HG02884 (cell line): ENCODE data around the gene AFMID.
"Not testable (repeated sequence)": the region's sequence is repeated elsewhere in the genome, so short reads cannot be mapped to it uniquely, and the experiment has no call there.

ENCODE experiments used
- ATAC-seq: cut with Tn5 transposase; IDR thresholded peaks from one replicate; pipeline ENCODE4 v1.9.1; 2021; ENCODE audit warnings: mild to moderate bottlenecking, moderate library complexity; ENCODE audit not compliant: unreplicated experiment

Gene AFMID

DNA sequence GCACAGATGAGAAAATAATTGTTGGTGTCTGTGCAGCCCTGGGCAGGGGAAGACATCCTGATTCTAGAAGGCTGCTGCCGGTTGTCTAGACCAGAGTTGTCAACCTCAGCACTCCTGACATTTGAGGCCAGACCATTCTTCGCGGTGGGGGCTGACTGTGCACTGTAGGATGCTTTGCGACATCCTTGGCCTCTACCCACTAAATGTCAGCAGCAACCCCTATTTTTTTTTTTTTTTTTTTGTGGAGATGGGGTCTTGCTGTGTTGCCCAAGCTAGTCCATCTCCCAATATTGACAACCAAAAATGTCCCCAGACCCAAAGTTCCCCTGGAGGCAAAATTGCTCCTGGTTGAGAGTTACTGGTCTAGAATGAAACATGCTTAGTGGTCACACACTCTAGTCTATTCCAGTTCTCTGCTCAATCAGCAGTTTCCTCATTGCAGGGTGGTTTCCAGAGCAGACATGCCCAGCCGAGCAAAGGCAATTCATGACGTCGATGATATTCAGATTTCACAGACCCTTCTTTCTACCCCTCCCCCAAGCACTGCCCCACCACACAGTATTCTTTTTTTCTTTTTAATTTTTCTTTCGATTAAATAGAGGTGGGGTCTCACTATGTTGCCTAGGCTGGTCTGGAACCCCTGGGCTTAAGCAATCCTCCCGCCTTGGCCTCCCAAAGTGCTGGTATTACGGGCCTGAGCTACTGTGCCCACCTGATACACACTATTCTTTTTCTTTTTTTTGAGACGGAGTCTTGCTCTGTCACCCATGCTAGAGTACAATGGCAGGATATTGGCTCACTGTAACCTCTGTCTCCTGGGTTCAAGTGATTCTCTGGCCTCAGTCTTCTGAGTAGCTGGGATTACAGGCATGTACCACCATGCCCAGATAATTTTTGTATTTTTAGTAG lies 32.0 kb upstream of the AFMID start:
- peak; percentile 40 for ATAC-seq

DNA sequence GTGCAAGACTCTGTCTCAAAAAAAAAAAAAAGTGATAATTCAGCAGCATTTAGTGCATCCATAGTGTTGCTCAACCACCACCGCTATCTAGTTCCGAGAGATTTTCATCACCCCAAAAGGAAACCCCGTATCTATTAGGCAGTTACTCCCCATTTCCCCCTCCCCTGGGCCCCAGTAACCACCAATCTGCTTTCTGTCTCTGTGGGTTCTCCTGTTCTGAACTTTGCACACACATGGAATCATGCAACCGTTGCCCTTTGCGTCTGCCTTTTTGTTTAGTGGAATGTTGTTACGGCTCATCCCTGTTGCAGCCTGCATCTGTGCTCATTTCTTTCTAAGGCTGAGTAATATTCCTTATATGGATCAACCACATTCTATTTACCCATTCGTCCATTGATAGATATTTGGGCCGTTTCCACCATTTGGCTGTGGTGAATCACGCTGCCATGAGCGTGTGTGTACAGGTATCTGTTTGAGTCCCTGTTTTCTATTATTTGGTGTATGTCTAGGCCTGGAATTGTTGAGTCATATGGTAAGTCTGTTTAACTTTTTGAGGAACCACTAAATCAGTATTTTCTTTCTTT lies 27.5 kb upstream of the AFMID start:
- peak; percentile 49 for ATAC-seq

DNA sequence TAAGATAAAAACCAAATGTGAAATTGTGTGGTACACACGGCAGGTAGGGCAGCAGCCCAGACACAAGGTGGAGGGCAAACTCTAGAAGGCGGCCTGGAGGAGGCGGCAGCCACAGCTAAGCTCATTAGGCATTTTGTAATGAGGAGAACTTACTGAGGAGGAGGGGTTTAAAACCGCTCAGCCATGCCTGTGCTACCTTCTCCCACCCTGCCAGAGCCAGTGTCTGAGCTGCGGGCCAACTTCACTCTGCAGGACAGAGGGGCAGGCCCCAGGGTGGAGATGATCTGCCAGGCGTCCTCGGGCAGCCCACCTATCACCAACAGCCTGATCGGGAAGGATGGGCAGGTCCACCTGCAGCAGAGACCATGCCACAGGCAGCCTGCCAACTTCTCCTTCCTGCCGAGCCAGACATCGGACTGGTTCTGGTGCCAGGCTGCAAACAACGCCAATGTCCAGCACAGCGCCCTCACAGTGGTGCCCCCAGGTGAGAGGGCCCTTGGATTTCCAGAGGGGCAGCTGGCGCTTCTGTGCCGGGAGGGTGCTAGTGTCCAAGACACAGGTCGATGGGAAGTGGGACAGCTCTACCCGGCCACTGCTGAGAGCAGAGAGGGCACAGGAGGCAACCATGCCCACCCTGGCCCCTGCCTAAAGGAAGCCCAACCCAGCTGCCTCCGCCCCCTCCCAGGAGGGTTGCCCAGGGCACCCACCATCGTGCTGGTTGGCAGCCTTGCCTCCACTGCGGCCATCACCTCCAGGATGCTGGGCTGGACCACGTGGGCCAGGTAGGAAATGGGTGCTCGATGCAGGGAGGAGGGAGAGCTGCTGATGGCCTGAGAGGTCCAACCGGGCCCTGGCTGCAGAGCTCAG lies 23.0 kb upstream of the AFMID start:
- no peak for ATAC-seq

DNA sequence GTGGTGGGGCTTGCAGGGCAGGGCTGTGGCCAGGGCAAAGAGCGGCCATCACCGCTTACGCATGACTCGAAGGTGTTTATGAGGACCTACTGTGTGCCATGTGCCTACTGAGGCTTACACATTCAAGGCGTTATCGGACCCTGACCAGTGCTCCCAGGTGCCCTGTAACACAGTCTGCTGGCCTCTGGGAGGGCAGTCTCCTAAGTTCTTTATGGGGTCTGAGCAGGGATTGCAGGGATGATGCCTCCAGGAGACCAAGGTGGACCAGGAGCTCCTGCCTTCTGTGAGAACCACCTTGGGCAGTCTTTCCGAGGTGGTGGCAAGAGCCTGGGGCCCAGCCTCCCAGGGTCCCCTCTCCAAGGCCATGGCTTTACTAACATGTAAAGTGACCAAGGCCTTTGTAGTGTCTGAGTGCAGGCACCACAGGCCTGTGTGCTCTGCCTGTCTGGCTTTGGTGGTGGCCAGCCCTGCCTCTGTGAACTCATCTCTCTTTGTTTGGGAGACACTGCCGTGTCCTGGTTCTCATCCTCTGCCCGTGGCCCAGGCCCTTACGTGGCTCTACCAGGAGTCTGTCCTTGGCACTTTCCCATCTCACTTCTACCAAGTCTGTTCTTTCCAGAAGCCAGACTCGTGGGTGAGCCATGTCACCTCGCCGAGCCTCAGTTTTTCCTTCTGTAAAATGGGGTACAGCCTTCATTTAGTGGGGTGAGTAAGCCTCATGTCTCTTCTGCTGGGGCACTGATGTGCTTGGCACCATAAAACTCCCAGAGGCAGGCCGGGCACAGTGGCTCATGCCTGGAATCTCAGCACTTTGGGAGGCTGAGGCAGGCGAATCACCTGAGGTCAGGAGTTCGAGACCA lies 22.2 kb upstream of the AFMID start:
- ATAC-seq: no peak

DNA sequence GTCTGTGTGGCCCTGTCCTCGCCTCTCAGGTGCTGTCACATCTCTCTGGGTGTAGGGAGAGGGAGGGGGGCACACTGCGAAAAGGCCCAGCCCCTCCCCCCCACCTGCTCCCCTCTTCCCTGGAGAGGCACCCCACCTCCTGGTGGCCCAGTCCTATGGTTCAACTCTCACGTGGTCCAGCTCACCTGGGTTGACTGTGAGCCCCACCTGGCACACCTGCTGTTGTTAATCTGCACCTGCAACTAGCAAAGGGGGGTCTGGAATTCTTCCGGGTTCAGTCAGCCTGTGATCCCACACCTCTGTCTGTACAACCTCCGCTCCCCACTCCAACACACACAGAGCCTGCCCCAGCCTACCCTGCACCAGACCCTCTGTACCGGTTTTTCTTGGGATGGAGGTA lies 20.7 kb upstream of the AFMID start:
- no peak for ATAC-seq

DNA sequence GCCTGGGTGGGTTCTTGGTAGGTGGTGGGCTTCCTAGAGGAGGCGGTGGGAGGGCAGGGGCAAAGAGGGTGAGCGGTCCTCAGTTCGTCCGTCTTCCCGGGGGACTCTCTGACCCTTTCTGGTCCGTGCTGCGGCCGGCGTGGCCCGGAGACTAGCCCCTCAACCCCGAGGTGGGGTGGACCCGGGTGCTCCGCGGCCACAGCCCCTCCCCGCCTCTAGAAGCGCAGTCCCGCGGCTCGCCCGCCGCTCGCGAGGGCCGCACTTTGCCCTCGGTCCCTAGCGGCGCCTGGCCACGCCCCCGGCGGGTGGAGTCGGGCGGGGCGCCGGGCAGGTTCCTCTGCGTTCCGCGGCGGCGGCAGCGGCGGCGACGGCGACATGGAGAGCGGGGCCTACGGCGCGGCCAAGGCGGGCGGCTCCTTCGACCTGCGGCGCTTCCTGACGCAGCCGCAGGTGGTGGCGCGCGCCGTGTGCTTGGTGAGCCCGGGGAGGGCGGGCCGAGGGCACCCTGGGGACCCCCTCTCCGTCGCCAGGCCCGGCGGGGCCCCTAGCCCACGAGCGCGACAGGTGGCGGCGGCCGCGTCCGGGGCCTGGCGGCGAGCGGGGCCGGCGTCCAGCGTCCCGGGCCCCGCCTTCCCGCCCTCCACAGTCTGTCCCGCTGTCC lies 18.8 kb upstream of the AFMID start, which contains the start of gene SYNGR2:
TSS of gene SYNGR2 (plus strand) at position 340 of the 661 bp plus-strand sequence. CDS start at position 376, 36 bp downstream.
- no peak for ATAC-seq

DNA sequence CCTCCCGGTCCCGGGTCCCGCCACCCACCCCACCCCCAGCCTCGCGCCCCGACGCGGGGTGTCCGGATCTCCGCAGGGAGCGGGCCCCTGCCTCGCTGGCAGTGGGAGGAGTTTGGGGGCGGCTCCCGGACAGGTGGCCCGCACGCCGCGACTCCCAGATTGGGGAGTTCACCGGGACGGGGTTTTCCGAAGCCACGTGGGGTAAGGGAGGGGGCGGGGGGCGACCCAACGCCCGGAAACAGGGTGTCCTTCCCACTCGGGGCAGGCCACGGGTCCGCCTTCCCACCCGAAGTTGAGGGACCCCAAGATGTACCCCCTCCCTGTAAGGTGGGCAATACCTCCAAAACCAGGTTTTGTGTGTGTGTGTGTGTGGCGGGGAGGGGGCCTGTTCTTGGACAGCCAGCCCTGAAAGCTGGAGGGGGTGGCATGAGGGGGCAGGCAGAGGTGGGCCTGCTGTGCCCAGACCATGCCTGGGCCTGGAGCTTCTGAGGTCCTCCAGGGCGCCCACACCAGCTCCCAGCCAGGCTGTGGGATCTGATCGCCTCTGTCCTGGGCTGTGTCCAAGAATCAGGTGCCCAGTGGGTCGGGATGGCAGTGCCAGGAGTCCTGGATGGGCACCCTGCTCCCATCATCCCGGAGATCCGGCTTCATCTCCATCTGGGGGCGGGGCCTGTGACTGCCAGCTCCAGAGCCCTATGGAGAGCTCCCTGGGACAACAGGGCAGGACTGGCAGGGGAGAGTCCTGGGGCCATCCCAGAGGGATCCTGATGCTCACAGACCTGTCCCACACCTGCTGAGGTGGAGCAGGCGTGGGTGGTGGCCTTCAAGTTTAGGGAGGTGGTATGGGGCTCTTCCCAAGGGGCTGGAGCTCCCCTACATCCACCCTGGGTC lies 18.0 kb upstream of the AFMID start:
- ATAC-seq: no peak

DNA sequence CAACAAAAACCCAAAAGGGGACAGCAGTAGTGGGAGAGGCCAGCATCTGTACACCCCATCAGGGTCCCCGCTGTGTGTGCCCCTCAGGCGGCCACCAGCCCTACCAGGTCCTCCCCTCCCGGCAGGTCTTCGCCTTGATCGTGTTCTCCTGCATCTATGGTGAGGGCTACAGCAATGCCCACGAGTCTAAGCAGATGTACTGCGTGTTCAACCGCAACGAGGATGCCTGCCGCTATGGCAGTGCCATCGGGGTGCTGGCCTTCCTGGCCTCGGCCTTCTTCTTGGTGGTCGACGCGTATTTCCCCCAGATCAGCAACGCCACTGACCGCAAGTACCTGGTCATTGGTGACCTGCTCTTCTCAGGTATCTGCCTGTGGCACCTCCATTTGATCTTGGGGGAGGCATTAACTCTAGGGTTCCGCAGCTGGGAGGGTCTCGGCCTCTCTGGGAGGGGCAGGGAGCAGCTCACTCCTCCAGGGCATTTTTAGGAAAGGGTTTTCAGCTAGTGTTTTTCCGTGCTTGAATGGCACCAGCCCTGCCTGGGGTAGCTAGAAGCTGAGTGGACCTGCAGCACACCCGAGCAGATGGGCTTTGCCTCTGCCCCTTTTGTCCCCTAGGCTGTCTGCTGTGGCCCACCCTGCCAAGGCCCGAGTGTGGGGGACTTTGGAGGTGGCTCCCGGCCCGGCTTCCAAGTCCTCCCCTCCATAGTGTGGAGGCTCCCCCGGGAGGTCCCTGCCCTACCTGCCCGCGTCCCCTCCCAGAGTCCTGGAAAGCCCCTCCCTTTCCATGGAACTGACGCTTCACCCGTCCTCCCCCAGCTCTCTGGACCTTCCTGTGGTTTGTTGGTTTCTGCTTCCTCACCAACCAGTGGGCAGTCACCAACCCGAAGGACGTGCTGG lies 16.2 kb upstream of the AFMID start:
- ATAC-seq: no peak

DNA sequence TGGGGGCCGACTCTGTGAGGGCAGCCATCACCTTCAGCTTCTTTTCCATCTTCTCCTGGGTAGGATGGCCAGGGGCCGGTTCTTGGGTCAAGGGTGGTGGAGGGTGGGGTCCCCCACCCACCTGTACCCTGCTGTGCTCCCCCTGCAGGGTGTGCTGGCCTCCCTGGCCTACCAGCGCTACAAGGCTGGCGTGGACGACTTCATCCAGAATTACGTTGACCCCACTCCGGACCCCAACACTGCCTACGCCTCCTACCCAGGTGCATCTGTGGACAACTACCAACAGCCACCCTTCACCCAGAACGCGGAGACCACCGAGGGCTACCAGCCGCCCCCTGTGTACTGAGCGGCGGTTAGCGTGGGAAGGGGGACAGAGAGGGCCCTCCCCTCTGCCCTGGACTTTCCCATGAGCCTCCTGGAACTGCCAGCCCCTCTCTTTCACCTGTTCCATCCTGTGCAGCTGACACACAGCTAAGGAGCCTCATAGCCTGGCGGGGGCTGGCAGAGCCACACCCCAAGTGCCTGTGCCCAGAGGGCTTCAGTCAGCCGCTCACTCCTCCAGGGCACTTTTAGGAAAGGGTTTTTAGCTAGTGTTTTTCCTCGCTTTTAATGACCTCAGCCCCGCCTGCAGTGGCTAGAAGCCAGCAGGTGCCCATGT lies 15.4 kb upstream of the AFMID start:
- not testable (repeated sequence) for ATAC-seq

DNA sequence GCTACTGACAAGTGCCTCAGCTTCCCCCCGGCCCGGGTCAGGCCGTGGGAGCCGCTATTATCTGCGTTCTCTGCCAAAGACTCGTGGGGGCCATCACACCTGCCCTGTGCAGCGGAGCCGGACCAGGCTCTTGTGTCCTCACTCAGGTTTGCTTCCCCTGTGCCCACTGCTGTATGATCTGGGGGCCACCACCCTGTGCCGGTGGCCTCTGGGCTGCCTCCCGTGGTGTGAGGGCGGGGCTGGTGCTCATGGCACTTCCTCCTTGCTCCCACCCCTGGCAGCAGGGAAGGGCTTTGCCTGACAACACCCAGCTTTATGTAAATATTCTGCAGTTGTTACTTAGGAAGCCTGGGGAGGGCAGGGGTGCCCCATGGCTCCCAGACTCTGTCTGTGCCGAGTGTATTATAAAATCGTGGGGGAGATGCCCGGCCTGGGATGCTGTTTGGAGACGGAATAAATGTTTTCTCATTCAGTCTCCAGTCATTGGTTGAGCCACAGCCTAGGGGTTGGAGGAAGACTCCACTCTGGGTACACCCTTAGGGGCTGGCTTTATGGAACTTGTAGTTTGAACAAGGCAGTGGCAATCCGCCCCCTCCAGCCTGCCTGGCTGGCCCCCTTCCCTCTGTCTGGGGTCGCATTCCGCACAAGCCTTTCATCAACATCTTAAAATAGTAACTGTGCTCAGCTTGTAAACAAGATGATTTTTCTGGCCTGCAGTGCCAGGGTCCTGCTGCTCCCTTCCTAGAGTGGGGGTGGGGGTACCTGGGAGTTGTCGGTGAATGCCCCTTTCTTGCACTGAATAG lies 14.7 kb upstream of the AFMID start:
- ATAC-seq: no peak

DNA sequence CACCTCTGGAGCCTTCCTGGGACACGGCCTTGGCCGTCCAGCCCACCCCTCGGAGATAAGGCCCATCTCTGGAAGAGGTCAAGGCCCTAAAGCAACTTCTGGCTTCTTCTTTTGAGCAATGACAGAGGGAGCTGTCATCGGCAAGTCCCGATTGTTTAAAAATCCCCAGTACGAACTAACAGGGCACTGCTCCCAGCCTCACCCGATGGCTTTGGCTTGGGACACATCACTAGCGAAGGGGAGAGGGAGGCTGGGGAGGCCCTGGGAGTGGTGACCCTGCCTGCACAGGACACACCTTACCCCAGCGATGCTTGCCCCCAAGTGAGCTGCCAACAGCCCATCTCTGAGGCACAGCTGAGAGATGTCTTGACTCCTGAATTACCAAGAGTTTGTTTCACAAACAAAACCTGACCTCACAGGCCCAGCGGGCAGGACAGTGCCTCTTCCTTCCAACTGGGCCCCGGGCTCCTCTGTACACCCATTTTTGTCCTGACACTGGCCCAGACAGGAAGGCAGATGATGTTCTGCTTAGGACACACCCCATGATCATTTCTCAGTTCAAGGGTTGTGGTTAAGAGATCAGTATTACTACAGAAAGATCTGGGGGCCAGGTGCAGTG lies 14.0 kb upstream of the AFMID start:
- no peak for ATAC-seq

DNA sequence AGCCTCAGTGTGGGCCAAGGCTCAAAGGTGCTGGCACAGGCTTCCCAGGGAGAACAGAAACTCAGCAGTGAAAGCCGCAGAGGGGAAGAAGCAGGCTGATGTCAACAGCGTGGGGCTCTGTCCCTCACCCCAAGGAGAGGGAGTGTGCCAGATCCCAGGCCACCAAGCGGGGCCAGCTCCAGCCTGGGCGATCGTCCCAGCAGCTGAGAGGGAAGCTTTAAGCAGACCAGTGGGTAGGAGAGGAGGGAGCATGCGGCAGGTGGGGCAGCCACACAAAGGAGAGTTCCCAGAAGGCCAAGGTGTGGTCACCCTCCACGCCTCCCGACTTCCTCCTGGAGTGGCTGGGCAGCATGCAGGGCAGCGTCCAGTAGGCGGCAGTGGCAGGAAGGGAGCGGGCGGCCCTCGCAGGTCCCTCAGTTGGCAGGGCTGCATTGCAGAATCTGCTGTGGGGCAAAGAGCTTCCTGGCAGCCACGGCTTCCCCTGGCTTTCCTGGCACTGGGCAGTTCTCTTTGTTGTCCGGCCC lies 12.8 kb upstream of the AFMID start:
- no peak for ATAC-seq

DNA sequence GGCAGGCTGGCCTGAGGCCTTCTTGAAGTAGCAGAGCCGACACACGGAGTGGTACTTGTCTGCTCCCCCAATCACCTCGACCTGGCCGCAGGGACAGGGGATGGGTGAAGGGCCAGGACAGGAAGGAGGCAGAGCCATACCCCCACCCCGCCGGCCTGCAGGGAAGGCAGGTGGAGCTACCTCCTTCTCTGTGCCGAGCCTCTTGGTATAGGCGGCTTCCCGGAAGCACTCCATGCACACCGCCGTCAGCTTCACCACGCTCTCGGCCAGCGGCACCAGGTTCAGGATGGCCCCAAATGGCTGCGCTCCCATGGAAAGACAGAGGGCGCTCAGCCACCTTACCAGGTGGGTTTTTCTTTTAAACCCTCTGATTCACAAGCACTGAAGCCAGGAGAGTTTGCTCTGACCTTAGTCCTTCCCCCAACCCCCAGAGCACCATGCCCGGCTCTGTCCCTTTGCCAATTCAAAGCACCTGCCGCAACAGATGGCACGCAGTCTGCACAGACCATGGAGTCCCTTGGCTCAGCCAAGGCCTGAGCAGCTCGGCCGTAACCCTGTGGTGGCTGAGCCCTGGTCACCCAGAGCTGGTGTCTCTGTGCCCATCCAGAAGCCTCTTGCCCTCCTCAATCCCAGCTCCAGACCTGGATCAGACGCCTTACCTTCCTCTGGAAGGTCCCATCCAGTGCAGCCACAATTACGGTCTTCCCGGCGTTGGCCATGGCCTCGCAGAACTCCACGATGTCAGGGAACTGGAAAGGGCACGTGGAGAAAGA lies 12.1 kb upstream of the AFMID start:
- ATAC-seq: no peak

DNA sequence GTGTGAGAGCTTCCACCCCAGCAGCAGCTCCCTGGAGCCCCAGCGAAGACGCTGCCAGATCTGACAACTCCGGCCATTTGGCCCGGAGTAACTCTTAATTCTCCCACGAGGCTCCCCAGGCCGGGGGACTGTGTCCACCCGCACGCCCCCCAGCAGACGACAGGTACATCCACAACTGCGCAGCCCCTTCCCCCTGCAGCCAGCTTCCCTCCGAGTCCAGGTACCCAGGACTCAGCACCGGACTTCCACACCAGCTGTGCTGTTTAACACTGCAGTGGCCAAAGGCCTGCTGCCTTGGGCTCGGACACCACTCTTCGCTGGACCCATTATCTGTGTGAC lies 11.6 kb upstream of the AFMID start:
- ATAC-seq: no peak

DNA sequence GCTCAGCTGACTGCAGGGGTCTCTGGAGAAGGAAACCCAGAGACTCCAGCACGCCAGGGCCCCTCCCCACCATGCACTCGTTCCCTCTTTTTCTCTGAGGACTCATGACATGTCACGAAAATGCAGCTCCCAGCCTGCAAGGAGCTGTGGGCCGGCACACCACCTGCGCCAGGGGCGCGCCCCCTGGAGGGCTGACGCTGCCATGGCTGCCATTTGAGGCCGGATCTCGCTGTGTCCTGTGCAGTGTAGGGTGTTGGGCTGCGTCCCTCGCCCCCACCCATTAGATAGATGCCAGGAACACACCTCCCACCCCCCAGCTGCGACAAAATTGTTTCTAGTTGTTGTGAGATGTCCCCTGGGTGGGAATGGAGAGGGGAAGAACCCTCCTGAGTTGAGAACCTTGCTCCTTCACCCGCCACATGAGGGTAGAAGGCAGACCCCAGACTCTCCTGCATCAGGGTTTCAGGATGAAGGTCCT lies 10.6 kb upstream of the AFMID start:
- no peak for ATAC-seq
